H9 (cell line): ENCODE data around the gene MYO18A. TPM values are rescaled to one million over a fixed set of nuclear protein-coding genes. Genes with fewer than 3 reads are reported as not detected.

Source experiments
- DNase-seq: peaks from one replicate; pipeline ENCODE4 v3.0.0-alpha.2; 2017
- H2AFZ ChIP-seq: one replicate; pipeline ENCODE4 v1.6.1; 2013; ENCODE audit warnings: mild to moderate bottlenecking, low read length, control low read depth, moderate library complexity
- H2AK5ac ChIP-seq: 2 replicates; pipeline ENCODE4 v1.6.1; 2013; ENCODE audit warnings: low read length, control low read depth, mixed read lengths; ENCODE audit not compliant: insufficient read length
- H2BK120ac ChIP-seq: one replicate; pipeline ENCODE4 v1.6.1; 2013; ENCODE audit warnings: low read depth, mild to moderate bottlenecking, low read length, control low read depth, inconsistent platforms; ENCODE audit not compliant: poor library complexity, severe bottlenecking
- H2BK12ac ChIP-seq: 2 replicates; pipeline ENCODE4 v1.6.1; 2013; ENCODE audit warnings: low read length, control low read depth, mixed read lengths, low read depth; ENCODE audit not compliant: insufficient read length
- H2BK15ac ChIP-seq: 2 replicates; pipeline ENCODE4 v1.6.1; 2013; ENCODE audit warnings: low read depth, low read length, control low read depth
- H2BK20ac ChIP-seq: one replicate; pipeline ENCODE4 v1.6.1; 2013; ENCODE audit warnings: low read depth, mild to moderate bottlenecking, low read length, control low read depth, inconsistent platforms; ENCODE audit not compliant: poor library complexity, severe bottlenecking
- H2BK5ac ChIP-seq: 2 replicates; pipeline ENCODE4 v1.6.1; 2013; ENCODE audit warnings: low read length, control low read depth, mixed read lengths; ENCODE audit not compliant: insufficient read length
- H3K14ac ChIP-seq: 2 replicates; pipeline ENCODE4 v1.6.1; 2013; ENCODE audit warnings: low read length, control low read depth; ENCODE audit not compliant: insufficient read depth
- H3K18ac ChIP-seq: 2 replicates; pipeline ENCODE4 v1.6.1; 2013; ENCODE audit warnings: low read depth, mild to moderate bottlenecking, mixed read lengths, low read length, control low read depth; ENCODE audit not compliant: insufficient read length
- H3K23ac ChIP-seq: 2 replicates; pipeline ENCODE4 v1.6.1; 2013; ENCODE audit warnings: low read length, control low read depth, mixed read lengths, low read depth; ENCODE audit not compliant: insufficient read length
- H3K23me2 ChIP-seq: 2 replicates; pipeline ENCODE4 v1.6.1; 2013; ENCODE audit warnings: low read depth, mild to moderate bottlenecking, mixed read lengths, low read length, control low read depth; ENCODE audit not compliant: insufficient read length, poor library complexity, severe bottlenecking
- H3K27ac ChIP-seq: 2 replicates; pipeline ENCODE4 v1.5.1; 2013; ENCODE audit warnings: low read length, control low read depth, mixed read lengths, low read depth; ENCODE audit not compliant: insufficient read length
- H3K27me3 ChIP-seq: 2 replicates; pipeline ENCODE4 v1.6.1; 2013; ENCODE audit warnings: low read length, control low read depth, inconsistent platforms; ENCODE audit not compliant: insufficient read depth
- H3K4ac ChIP-seq: 2 replicates; pipeline ENCODE4 v1.6.1; 2013; ENCODE audit warnings: low read depth, mild to moderate bottlenecking, control low read depth, inconsistent platforms, low read length, moderate library complexity
- H3K4me1 ChIP-seq: 2 replicates; pipeline ENCODE4 v1.6.1; 2013; ENCODE audit warnings: low read length, control low read depth, inconsistent platforms; ENCODE audit not compliant: insufficient read depth
- H3K4me2 ChIP-seq: 2 replicates; pipeline ENCODE4 v1.6.1; 2013; ENCODE audit warnings: low read length, control low read depth, mixed read lengths; ENCODE audit not compliant: insufficient read length, insufficient read depth
- H3K56ac ChIP-seq: 2 replicates; pipeline ENCODE4 v1.6.1; 2013; ENCODE audit warnings: low read depth, mild to moderate bottlenecking, mixed read lengths, low read length, control low read depth; ENCODE audit not compliant: insufficient read length
- H3K79me1 ChIP-seq: 2 replicates; pipeline ENCODE4 v1.6.1; 2013; ENCODE audit warnings: low read depth, mild to moderate bottlenecking, moderate library complexity, low read length, control low read depth, inconsistent platforms; ENCODE audit not compliant: insufficient read depth, poor library complexity, severe bottlenecking
- H3K79me2 ChIP-seq: 2 replicates; pipeline ENCODE4 v1.6.1; 2013; ENCODE audit warnings: low read length, control low read depth, inconsistent platforms; ENCODE audit not compliant: insufficient read depth
- H3K9ac ChIP-seq: 2 replicates; pipeline ENCODE4 v1.6.1; 2013; ENCODE audit warnings: low read length, control low read depth, mixed read lengths; ENCODE audit not compliant: insufficient read length; ENCODE audit errors: extremely low read depth
- H3K9me3 ChIP-seq: one replicate; pipeline ENCODE4 v1.6.1; 2013; ENCODE audit warnings: low read depth, low read length, inconsistent platforms; ENCODE audit not compliant: control insufficient read depth
- H3T11ph ChIP-seq: one replicate; pipeline ENCODE4 v1.6.1; 2013; ENCODE audit warnings: mild to moderate bottlenecking, low read length, control low read depth, inconsistent platforms
- H4K20me1 ChIP-seq: one replicate; pipeline ENCODE4 v1.6.1; 2013; ENCODE audit not compliant: control insufficient read depth, insufficient read length, insufficient read depth
- H4K5ac ChIP-seq: 2 replicates; pipeline ENCODE4 v1.6.1; 2013; ENCODE audit warnings: low read depth, mild to moderate bottlenecking, mixed read lengths, low read length, control low read depth; ENCODE audit not compliant: insufficient read length
- H4K8ac ChIP-seq: replicated peaks from 2 replicates; pipeline ENCODE4 v1.6.1; 2013; ENCODE audit warnings: low read length, control low read depth, mixed read lengths, low read depth; ENCODE audit not compliant: insufficient read length
- H4K91ac ChIP-seq: 2 replicates; pipeline ENCODE4 v1.6.1; 2013; ENCODE audit warnings: low read depth, mild to moderate bottlenecking, moderate library complexity, mixed read lengths, low read length, control low read depth; ENCODE audit not compliant: insufficient read length
- H3K27ac Mint-ChIP-seq, 3 experiments: 2 replicates in 2 of 3; 3 replicates in 1 of 3; pipeline ENCODE4 v1.8.0; 2020 to 2021; ENCODE audit warnings: mixed read lengths in 3 of 3, mild to moderate bottlenecking in 1 of 3, moderate library complexity in 1 of 3
- H3K27me3 Mint-ChIP-seq: 2 replicates; pipeline ENCODE4 v1.8.0; 2021; ENCODE audit warnings: low read depth, mild to moderate bottlenecking, moderate library complexity, mixed read lengths
- H3K36me3 Mint-ChIP-seq, 3 experiments: 2 replicates in 2 of 3; 3 replicates in 1 of 3; pipeline ENCODE4 v1.8.0; 2020 to 2021; ENCODE audit warnings: low read depth in 3 of 3, mixed read lengths in 3 of 3; ENCODE audit not compliant: insufficient read depth in 1 of 3
- H3K4me1 Mint-ChIP-seq, 2 experiments: 2 replicates each; pipeline ENCODE4 v1.8.0; 2020; ENCODE audit warnings: mixed read lengths in 2 of 2
- H3K4me3 Mint-ChIP-seq, 2 experiments: 2 replicates in 1 of 2; 3 replicates in 1 of 2; pipeline ENCODE4 v1.8.0; 2020 to 2021; ENCODE audit warnings: mild to moderate bottlenecking in 2 of 2, mixed read lengths in 2 of 2, moderate library complexity in 1 of 2
- H3K9me3 Mint-ChIP-seq, 2 experiments: 2 replicates in 1 of 2; 3 replicates in 1 of 2; pipeline ENCODE4 v1.8.0; 2020; ENCODE audit warnings: mild to moderate bottlenecking in 2 of 2, mixed read lengths in 2 of 2, moderate library complexity in 1 of 2
- WGBS: extraction: QIAGEN DNeasy Blood & Tissue Kit; methylation state at CpG from one replicate; pipeline ENCODE4 v1.1.7; 2013; ENCODE audit warnings: missing lambda C conversion rate, low lambda C conversion rate, mixed read lengths; ENCODE audit not compliant: insufficient read length; ENCODE audit errors: extremely low coverage; 5-methylcytosine and 5-hydroxymethylcytosine counted together
- total RNA-seq: library from RNA; stranded (reverse); gene quantifications from 2 replicates; pipeline ENCODE4 v1.2.1, GENCODE V29; 2021
- TF ChIP-seq, protein P1 (sequence below): fragments of 200-600 bp; sonication (generic); conservative IDR thresholded peaks from 3 replicates; pipeline ENCODE4 v1.8.0; 2021; ENCODE audit warnings: antibody characterized with exemption, mild to moderate bottlenecking

Gene MYO18A
- total RNA-seq, 1 experiment from 2014 or later: 21.6 TPM

DNA sequence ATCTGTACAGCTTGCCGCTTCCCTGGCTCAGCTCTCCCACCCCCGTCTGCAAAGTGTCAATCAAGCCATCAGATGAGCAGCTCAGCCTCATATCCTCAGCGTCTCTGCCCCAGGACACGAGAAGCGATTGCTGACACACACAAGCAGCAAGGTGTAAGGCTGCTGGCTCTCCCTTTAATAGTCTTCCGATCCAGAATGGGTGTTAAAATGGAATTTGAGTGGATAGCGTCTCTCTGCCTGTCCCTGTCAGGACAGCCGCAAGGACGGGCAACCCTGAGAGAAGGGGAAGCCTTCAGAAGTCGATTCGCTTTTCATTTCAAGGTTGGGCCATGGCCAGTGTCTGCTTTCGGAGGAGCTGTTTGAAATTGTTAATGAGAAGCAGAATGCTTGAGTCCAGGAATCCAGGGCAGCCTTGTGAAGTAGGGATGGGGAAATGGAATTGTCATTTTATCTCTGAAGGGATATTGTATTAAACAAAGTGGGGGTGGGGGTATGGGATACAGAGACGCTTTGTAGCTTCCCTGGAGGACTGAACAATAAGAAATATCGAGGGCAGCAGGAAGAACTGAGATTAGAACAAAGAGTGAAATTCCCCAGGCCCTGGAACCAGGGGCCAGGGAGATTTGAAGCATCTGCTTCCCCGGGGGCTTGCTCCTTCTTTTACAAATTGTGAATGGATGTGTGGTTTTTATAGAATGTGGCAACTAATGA lies 142.0 kb downstream of the MYO18A start:
- H3K27me3 Mint-ChIP-seq: peaks cover 5% of the 10 kb centered on the region
- Histone ChIP-seq H3K27me3 (no peaks in the 10 kb centered on the region), H3K56ac (no peak overlapping the region), H3K79me2 (no peaks in the 10 kb centered on the region), H3K4me1 (peaks cover 16% of the 10 kb centered on the region), H3T11ph (no peak overlapping the region), H3K14ac (peak overlapping the region; percentile 0; the same call in 1 of the 2 replicates), H3K4me2 (no peak overlapping the region), H3K23ac (no peak overlapping the region), H2AK5ac (no peak overlapping the region), H4K91ac (no peak overlapping the region), H2BK15ac (no peak overlapping the region), H2AFZ (no peak overlapping the region), H3K9me3 (no peaks in the 10 kb centered on the region), H3K18ac (no peak overlapping the region), H3K27ac (no peak overlapping the region), H4K20me1 (no peaks in the 10 kb centered on the region), H3K79me1 (no peaks in the 10 kb centered on the region), H4K8ac (no peak overlapping the region), H2BK5ac (no peak overlapping the region), H2BK120ac (no peak overlapping the region), H3K23me2 (peaks cover 5% of the 10 kb centered on the region), H2BK20ac (no peak overlapping the region), H3K9ac (no peak overlapping the region), H2BK12ac (no peak overlapping the region), H4K5ac (no peak overlapping the region), H3K4ac (no peak overlapping the region)
- H3K27ac Mint-ChIP-seq: no peak overlapping the region
- H3K36me3 Mint-ChIP-seq: peaks cover 13 to 20% (median 15%) of the 10 kb centered on the region in 3 experiments
- DNase-seq: no peak
- H3K4me3 Mint-ChIP-seq: no peak overlapping the region
- TF ChIP-seq, protein P1, sequence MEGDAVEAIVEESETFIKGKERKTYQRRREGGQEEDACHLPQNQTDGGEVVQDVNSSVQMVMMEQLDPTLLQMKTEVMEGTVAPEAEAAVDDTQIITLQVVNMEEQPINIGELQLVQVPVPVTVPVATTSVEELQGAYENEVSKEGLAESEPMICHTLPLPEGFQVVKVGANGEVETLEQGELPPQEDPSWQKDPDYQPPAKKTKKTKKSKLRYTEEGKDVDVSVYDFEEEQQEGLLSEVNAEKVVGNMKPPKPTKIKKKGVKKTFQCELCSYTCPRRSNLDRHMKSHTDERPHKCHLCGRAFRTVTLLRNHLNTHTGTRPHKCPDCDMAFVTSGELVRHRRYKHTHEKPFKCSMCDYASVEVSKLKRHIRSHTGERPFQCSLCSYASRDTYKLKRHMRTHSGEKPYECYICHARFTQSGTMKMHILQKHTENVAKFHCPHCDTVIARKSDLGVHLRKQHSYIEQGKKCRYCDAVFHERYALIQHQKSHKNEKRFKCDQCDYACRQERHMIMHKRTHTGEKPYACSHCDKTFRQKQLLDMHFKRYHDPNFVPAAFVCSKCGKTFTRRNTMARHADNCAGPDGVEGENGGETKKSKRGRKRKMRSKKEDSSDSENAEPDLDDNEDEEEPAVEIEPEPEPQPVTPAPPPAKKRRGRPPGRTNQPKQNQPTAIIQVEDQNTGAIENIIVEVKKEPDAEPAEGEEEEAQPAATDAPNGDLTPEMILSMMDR: no peak
- WGBS: no CpG with 5 or more reads among the region's 15 CpGs
- H3K9me3 Mint-ChIP-seq: peaks cover 19 to 20% of the 10 kb centered on the region in 2 experiments
- H3K4me1 Mint-ChIP-seq: peaks cover 34 to 37% of the 10 kb centered on the region in 2 experiments
